GM12801 (cell line): ENCODE data around the gene ST8SIA6.

Experiments used
- TF ChIP-seq, protein P1 (sequence below): IDR thresholded peaks from one replicate; pipeline ENCODE4 v1.5.1; 2011; ENCODE audit warnings: control low read depth; ENCODE audit not compliant: insufficient read length; ENCODE audit errors: extremely low read depth

The ST8SIA6 gene

GRCh38 chr10:17479822-17480221 lies 25.4 kb upstream of the ST8SIA6 start:
- TF ChIP-seq, protein P1, sequence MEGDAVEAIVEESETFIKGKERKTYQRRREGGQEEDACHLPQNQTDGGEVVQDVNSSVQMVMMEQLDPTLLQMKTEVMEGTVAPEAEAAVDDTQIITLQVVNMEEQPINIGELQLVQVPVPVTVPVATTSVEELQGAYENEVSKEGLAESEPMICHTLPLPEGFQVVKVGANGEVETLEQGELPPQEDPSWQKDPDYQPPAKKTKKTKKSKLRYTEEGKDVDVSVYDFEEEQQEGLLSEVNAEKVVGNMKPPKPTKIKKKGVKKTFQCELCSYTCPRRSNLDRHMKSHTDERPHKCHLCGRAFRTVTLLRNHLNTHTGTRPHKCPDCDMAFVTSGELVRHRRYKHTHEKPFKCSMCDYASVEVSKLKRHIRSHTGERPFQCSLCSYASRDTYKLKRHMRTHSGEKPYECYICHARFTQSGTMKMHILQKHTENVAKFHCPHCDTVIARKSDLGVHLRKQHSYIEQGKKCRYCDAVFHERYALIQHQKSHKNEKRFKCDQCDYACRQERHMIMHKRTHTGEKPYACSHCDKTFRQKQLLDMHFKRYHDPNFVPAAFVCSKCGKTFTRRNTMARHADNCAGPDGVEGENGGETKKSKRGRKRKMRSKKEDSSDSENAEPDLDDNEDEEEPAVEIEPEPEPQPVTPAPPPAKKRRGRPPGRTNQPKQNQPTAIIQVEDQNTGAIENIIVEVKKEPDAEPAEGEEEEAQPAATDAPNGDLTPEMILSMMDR, result no peak

DNA sequence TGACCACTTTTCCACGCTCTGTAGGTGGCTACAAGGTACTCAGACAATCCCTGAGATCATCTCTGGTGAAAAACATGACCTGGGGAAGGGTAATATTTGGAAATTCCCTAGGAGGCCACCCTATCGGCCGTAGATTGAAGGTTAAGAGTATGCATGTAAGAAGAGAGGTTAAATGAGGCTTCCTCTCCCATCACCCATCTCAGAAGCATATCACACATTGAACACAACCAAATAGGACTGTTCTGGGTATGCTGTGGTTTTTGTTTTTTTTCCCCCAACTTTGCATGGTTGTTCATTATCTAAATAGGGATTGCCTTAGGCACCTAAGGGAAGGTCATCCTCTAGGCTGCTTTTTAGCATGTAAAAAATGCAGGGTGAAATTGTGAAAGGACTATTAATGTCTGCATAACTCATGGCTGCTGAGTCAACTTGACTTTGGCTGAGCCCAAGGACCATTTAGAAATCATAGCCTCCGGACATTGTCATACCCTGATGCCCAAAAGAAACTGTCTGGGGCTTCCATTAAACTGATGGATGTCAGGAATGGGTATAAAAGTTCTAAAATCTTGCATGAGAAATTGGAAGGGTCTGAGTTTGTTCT lies 24.7 kb upstream of the ST8SIA6 start:
- TF ChIP-seq, protein P1, result no peak

- TF ChIP-seq, protein P1, result no peak
Observed at GRCh38 chr10:17476073-17476472, 21.7 kb upstream of the ST8SIA6 start.

DNA sequence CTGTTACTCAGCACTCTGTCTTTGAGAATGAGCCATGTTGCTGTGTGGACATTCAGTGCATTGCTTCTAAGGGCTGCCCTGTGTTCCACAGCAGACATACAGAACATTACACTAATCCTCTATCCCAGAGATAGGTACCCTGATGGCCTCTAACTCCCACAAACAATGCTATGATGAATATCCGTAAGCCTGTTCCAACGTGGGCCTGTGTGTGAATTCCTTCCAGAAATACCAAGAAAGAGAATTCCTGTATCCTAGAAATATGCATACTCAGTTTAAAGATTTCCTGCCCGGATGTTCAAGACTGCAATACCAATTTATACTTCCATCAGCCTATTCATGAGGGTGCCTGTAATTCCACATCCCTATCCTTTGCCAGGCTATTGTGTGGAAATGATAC lies 21.3 kb upstream of the ST8SIA6 start:
- TF ChIP-seq, protein P1, result no peak

DNA sequence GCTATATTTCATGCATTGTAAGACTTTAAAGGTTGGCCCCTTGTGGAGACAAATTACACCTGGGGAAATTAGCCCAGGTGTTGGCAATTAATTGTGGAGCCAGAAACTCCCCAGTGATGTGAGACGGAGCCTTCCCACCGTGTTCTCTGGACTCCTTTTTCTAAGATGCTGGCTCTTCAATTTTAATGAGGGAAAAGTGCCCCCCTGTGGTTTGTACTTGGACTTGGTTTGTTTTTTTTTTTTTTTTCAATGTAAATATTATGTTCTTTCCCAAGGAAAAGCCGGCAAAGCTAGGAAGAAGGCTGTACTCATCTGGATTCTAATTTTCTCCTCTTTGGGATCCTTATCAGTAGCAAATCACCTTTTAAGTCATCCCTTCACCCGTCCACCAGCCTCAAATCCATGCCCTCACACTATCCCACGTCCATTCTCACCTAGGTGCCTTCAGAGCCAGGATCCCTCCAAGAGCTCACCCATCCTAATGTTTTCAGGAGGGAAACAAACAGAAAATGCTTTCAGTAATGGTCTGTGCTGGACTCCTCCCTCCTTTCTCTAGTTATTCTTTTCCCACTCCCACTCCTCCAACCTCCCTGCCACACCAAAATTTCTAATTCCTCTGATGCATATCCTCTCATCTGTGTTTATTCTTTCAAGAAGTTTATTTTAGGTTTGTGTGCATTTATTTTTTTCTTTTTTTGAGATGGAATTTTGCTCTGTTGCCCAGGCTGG lies 20.4 kb upstream of the ST8SIA6 start:
- TF ChIP-seq, protein P1, result no peak

DNA sequence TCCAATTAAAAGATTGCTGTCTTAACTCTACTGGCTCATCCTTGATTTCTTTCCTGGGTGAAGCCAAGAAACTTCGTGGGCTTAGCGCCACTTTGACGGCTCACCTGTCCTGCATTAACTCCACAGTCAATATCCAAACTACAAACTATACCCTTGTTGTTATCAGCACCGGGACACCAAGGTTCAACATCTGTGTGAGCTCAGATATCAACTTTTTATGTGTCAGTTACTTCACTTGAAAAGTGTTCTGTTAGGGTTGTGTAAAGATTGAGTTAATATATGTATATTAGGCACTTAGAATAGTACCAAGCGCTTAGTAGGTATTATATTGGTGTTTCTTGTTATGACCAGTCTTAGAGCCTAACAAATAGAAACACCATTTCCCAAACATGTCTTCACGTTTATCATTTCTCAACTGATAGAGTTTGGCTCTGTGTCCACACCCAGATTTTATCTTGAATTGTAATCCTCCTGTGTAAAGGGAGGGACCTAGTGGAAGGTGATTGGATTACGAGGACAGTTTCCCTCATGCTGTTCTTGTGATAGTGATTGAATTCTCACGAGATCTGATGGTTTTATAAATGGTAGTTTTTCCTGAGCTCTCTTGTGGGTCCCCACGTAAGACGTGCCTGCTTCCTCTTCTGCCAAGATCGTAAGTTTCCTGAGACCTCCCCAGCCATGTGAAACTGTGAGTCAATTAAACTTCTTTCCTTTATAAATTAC lies 19.0 kb upstream of the ST8SIA6 start:
- TF ChIP-seq, protein P1, result no peak

DNA sequence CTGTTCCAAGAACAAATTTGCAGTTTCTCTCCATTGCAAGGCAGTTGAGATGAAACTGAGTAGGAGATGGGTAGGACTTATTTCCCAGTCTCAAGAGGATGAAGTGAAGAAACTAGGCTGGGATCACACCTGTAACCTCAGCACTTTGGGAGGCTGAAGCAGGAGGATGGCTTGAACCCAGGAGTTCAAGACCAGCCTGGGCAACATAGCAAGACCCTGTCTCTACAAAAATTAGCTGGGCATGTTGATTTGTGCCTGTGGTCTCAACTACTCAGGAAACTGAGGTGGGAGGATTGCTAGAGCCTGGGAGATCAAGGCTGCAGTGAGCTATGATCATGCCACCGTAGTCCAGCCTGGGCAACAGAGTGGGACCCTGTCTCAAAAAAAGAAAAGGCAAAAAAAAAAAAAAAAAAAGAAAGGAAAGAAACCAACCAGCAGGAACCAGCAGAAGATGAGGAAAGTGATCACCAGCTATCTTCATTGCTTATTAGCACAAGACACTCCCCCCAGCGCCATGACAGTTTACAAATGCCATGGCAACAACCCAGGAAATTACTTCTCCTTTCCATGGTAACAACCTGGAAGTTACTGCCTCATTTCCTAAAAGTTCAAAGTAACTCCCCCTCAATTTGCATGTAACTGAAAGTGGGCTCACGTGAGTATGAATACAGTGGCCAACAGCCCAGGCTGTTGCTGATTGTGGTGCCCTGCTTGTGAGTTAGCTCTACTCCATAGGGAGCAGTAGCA lies 18.3 kb upstream of the ST8SIA6 start:
- TF ChIP-seq, protein P1, result no peak
